HG02571 (cell line): ENCODE results near the gene EPHB3.
"Not testable (repeated sequence)": the region's sequence is repeated elsewhere in the genome, so short reads cannot be mapped to it uniquely, and the experiment has no call there.

Experiments
- ATAC-seq: cut with Tn5 transposase; IDR thresholded peaks from one replicate; pipeline ENCODE4 v1.9.1; 2021; ENCODE audit warnings: mild to moderate bottlenecking, moderate library complexity; ENCODE audit not compliant: unreplicated experiment

Gene EPHB3

DNA sequence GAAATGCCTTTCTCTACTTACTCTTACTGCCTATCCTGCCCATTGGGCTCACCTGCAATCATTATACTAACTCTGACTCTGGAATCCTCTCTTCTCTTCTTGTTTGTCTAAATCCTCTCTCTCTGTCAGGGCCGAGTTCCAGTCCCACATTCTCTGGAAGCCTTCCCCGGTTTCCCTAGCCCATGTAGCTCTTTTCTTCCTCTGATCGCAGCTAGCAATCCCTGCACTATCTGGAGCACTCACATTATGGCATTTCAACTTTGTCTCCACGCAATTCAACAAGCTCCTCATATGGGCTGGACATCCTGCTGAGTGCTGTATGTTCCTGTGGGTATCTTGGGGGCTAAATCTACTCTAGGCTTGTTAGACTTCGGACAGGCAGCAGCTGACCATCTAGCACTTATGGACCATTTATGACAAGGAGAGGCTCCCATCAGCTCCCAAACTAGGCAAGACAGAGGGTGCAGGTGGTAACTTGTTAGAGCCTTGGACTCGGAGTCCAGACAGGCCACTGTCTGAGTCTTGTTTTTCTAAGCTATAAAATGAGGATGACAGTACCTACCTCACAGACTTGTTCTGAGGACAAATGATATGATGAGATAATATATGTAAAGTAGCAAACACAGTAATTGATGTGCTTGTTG lies 58.3 kb downstream of the EPHB3 start:
- no peak for ATAC-seq

DNA sequence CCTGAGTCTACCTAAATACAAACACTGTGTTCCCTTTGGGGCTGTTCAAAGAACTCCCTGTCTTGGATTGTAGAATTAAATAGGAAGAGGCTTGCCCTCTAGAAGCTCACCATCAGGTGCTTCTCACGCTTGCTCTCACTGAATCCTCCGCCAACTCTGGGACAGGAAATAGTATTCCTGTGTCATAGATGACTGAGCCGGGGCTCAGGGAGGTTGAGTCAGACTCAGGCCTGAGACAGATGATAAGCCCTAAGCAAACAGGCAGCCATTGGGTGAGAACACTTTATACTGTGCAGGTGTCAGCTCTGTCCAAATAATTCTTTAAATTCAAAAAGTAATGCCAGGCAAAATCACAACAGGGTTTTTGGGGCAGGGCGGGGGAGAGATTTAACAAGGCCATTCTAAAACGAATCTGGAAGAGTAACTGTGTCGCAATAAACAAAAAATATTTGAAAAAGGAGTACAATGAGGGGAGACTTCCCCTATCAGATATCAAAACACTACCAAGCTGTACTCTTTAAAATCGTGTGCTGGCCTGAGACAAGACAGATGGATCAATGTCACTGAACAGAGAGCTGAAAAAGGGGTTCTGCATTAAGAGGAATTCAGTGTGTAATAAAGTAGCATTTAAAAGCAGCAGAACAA lies 59.0 kb downstream of the EPHB3 start:
- no peak for ATAC-seq

DNA sequence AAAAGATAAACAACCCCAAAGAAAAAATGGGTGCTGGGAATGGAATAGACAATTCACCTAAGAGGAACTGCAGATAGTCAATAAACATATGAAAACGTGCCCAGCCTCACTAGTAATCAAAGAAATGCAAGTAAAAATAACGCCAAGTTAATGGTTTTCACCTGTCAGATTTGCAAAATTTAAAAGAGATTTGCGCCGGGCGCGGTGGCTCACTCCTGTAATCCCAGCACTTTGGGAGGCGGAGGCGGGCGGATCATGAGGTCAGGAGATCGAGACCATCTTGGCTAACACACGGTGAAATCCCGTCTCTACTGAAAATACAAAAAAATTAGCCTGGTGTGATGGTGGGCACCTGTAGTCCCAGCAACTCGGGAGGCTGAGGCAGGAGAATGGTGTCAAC lies 60.6 kb downstream of the EPHB3 start:
- not testable (repeated sequence) for ATAC-seq

DNA sequence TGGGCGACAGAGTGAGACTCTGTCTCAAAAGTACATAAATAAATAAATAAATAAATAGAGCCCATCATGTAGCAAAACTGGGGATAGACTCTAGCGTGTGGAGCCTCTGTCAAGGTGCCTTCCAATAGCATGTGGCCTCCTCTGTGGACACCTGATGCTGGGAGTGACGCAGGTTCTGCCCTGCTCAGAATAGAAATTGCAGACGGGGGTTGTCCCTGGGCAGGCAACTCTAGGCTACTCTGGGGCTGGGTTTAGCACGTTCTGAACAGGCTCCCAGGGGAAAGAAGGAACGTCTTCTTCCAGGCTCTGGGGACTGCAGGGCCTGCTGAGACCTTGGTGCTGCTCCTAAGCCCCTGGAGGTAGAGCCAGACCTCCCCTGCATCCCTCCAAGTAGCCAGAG lies 65.3 kb downstream of the EPHB3 start:
- no peak for ATAC-seq

DNA sequence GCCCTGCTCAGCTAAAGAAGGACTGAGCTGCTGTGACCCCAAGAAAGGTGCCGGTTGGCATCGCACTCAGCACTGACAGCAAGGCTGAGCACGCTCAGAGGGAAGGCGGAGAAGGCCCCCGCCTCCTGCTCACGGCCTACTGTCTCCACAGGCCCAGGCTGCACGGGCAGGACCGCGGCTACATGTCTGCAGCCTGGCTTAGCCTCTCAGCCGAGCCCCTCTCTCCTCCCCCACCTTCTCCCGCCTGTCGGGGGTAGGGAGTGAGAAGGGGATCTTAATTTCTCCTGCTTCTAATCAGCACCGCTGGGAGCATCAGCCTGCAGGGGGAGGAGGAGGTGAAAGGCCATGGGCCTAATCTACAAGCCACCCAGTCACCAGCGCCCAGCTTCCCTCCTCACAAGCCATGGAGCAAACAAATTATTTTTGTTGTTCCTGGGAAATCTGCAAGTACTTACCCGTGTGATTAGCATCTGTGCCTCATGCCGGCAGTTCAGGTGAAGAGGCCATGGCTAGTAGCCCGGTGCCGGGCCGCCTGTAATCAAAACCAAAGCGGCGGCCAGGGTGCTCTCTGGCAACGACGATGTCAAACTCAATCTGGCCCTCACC lies 68.1 kb downstream of the EPHB3 start:
- no peak for ATAC-seq

- ATAC-seq: no peak
Measured at GRCh38 chr3:184630861-184631471, 69.4 kb downstream of the EPHB3 start.

GRCh38 chr3:184631472-184631861 lies 69.9 kb downstream of the EPHB3 start:
- ATAC-seq: no peak
